Upper lobe of left lung (tissue), 4 donors: ENCODE measurements around the gene JAZF1.

ENCODE experiments used
- EP300 ChIP-seq, 4 donors: sonication (generic); formaldehyde crosslinking; IDR thresholded peaks; one replicate each; pipeline ENCODE4 v1.5.1; 2017; ENCODE audit warnings: antibody characterized with exemption in 4 of 4, control low read depth in 2 of 4
- POLR2AphosphoS5 ChIP-seq, 2 donors: sonication (generic); formaldehyde crosslinking; IDR thresholded peaks; one replicate each; pipeline ENCODE4 v1.5.1; 2017; ENCODE audit warnings: antibody characterized with exemption in 2 of 2

DNA sequence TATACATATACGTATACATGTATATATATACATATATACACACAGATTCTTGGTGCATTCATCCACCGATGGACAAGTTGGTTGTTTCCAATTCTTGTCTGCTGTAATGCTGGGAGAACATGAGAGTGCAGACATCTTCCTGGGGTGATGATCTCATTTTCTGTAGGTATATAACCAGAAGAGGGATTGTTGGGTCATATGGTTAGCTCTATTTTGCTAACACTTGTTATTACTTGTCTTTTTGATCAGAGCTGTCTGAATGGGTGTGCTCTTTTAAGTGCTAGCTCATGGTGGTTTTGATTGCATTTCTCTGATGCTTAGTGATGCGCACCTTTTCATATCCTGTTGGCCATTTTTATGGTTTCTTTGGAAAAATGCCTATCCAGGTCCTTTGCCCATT is 334.2 kb downstream of the JAZF1 start:
- TF ChIP-seq EP300 (IDR thresholded peaks at IDR 0.05) (no peak), POLR2AphosphoS5 (IDR thresholded peaks at IDR 0.05) (no peak)
